Immature natural killer cell (primary cell): ENCODE data around the gene PJA1. TPM values are rescaled to one million over a fixed set of nuclear protein-coding genes. Genes with fewer than 3 reads are reported as not detected.

ENCODE experiments used
- DNase-seq, 3 donors: peaks; one replicate each; pipeline ENCODE4 v3.0.0; 2022; ENCODE audit warnings: mixed read lengths in 1 of 3
- H3K27ac Mint-ChIP-seq, 6 donors: one replicate each; pipeline ENCODE4 v1.8.0; 2020; ENCODE audit warnings: mixed read lengths in 6 of 6, mild to moderate bottlenecking in 5 of 6, inconsistent platforms in 4 of 6, moderate library complexity in 3 of 6
- H3K27me3 Mint-ChIP-seq, 3 donors: one replicate each; pipeline ENCODE4 v1.8.0; 2020 to 2021; ENCODE audit warnings: low read depth in 3 of 3, mild to moderate bottlenecking in 3 of 3, mixed read lengths in 3 of 3, moderate library complexity in 3 of 3, inconsistent platforms in 1 of 3
- H3K36me3 Mint-ChIP-seq, 3 donors: one replicate each; pipeline ENCODE4 v1.8.0; 2020; ENCODE audit warnings: mixed read lengths in 3 of 3, inconsistent platforms in 2 of 3, mild to moderate bottlenecking in 2 of 3
- H3K4me1 Mint-ChIP-seq, 2 donors: one replicate each; pipeline ENCODE4 v1.8.0; 2020; ENCODE audit warnings: inconsistent platforms in 2 of 2, mild to moderate bottlenecking in 2 of 2, mixed read lengths in 2 of 2, moderate library complexity in 1 of 2
- H3K4me3 Mint-ChIP-seq, 5 donors: one replicate each; pipeline ENCODE4 v1.8.0; 2020; ENCODE audit warnings: mild to moderate bottlenecking in 5 of 5, mixed read lengths in 5 of 5, inconsistent platforms in 3 of 5, moderate library complexity in 3 of 5
- H3K9me3 Mint-ChIP-seq, 6 donors: one replicate each; pipeline ENCODE4 v1.8.0; 2020; ENCODE audit warnings: mild to moderate bottlenecking in 6 of 6, mixed read lengths in 6 of 6, inconsistent platforms in 4 of 6, moderate library complexity in 3 of 6
- polyA plus RNA-seq, 3 donors: library from polyadenylated mRNA; unstranded; fragments of 300-500 nt; fragmentation: Illumina TruSeq; gene quantifications; one replicate each; pipeline ENCODE4 v1.2.3, GENCODE V29; 2021

PJA1 gene
- polyA plus RNA-seq, 3 donors from 2014 or later = 28.9 to 42.2 (median 36.4) TPM

DNA sequence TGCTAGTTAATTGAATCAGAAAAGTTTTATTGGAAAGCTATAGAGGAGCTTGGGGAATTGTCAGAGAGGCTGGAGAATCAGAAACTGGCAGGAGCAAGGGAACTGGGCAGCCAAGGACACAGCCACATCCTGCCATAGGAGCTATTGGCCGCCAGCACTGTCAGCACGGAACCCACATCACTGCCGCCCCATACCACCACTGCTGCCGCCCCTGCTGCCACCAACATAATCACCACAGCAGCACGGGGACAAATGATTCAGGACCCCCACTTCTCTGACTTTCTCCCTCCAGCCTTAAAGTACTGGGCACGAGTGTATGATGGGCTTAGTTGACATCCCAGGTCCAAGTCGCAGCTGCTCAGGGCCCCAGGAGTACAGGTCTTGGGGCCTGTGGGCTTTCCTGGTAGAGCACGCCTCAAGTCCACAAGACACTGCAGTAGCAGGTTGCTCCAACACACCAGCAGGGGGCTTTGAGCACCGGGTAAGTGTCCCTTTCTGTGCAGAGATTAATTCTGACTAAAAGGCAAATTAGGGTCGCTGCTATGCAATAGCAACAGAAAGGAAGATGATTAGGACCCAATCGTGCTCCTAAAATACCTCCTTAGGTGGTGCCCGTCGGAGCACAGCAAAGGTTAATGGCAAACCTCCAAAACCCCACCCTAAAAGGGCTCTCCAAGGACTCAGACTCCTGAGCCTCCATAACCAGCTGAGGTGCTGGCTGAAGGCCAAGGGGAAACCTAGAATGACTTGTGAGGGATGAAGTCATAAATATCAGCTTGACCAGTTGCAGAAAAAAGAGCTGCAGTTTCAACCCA lies 6.9 kb downstream of the PJA1 start:
- H3K27me3 Mint-ChIP-seq = peaks cover 0 to 5% (median 4%) of the 10 kb centered on the region in 3 donors
- H3K4me3 Mint-ChIP-seq = no peak overlapping the region
- H3K4me1 Mint-ChIP-seq = peaks cover 13 to 15% of the 10 kb centered on the region in 2 donors
- H3K36me3 Mint-ChIP-seq = peaks cover 0 to 9% (median 4%) of the 10 kb centered on the region in 3 donors
- no peak overlapping the region for H3K27ac Mint-ChIP-seq
- DNase-seq = peak in 1 of 3 donors; percentile 20
- no peaks in the 10 kb centered on the region for H3K9me3 Mint-ChIP-seq

DNA sequence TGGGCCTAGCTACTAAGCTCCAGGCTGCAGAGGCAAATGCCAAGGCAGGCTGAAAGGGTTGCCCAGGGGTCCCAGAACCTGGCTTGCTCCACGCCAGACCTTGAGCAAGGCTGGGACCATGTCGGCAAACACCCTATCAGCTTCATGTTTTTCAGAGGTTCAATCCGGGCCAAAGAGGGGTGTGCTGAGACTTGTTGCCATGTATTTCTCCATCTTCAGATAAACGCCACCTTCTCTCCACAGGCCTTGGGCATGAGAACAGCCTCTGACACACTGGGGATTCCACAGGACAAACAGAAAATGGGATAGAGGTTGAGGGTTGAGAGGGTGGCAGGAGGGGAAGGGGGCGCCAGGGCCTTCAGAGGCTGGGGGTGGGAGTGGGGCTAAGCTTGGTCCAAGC lies 8.6 kb downstream of the PJA1 start:
- Mint-ChIP-seq H3K4me1 (no peaks in the 10 kb centered on the region), H3K27me3 (peaks cover 0 to 5% (median 4%) of the 10 kb centered on the region in 3 donors), H3K4me3 (no peak overlapping the region), H3K9me3 (no peaks in the 10 kb centered on the region), H3K27ac (no peak overlapping the region), H3K36me3 (no peaks in the 10 kb centered on the region)
- DNase-seq = no peak

DNA sequence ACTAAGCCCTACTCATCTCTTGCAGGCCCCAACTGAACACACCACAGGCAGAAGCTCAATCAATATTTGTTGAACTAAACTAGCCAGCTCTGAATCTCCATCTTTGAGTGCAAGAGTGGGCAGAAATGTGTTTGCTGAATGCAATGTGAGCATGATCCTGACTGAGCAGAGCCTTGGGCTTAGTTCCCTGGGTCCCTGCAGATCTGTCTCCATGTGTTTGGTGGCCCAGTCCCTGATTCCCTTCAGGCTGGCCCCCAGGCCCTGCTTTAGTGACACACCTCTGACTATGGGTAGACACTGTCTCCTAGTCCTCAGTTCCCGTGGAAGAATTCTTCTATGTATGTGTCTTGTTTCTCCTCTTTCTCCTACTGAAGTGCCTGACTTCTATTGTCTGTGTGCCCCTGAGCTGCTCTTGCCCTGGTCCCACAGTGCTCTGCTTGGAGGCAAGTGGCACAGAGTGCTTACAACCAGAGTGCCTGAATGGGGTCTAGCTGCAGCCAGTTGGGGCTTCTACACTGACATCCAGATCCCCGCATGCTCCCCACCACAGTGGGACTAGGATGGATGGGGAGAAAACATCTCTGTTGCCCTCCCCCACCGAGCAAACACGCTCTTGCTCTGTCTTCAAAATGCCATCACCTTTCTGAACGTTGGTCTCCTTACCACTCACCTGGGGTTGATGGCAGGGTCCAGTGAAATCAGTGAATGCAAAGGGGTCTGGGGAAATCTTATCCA lies 9.3 kb downstream of the PJA1 start:
- H3K4me1 Mint-ChIP-seq = no peaks in the 10 kb centered on the region
- DNase-seq = no peak
- H3K4me3 Mint-ChIP-seq = no peak overlapping the region
- H3K36me3 Mint-ChIP-seq = no peaks in the 10 kb centered on the region
- peaks cover 0 to 6% (median 5%) of the 10 kb centered on the region in 3 donors for H3K27me3 Mint-ChIP-seq
- H3K9me3 Mint-ChIP-seq = no peaks in the 10 kb centered on the region
- no peak overlapping the region for H3K27ac Mint-ChIP-seq

DNA sequence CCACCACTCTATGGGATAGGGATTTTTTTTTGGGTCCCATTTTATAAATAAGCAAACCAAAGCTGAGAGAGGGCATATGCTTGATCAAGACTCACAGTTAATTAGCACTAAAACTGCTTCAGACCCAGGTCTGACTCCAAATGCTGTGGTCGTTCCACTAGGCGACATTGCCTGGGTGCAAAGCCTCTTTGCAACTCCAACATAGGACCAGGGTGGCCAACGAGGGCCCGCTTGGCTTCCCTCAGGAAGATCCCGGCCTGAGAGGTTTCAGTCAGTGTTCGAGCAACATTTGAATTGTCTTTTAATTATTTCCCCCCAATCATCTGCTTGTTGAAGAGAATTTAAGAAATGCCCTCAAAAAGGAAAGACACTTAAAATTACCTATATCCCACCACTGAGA lies 11.2 kb downstream of the PJA1 start:
- no peaks in the 10 kb centered on the region for H3K4me1 Mint-ChIP-seq
- H3K4me3 Mint-ChIP-seq = no peak overlapping the region
- no peaks in the 10 kb centered on the region for H3K36me3 Mint-ChIP-seq
- no peak for DNase-seq
- H3K27ac Mint-ChIP-seq = no peak overlapping the region
- H3K27me3 Mint-ChIP-seq = peaks cover 0 to 9% (median 3%) of the 10 kb centered on the region in 3 donors
- H3K9me3 Mint-ChIP-seq = no peaks in the 10 kb centered on the region

DNA sequence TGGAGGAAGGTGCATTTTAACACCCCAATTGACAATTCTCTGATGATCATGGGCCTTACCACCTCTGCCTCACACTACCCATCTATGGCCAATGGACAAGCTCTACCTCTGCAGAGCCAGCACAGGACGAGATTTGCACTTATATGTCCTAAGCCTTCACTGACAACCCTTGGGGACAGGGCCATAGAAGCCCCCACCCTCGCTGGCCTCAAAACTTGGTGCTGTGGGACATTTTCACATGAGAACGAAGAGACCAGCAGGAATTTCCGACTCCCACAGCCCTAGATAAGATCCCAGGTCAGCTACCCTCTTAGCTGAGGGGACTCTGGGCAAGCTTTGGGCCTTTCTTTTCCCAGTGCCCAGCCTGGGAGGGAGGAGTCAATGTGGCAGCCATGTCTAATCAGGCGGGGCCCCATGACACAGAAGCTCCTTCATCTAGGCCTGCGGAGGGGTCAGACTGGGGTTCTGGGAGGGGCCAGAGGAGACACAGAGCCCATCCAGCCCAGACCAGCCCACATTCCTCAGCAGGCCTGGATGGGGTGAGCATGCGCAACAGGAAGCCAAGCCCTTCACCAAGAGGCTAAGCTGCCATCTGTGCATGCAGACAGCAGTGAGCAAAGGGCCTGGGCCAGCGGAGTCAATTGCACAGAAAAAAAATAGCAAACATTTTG lies 12.1 kb downstream of the PJA1 start:
- H3K9me3 Mint-ChIP-seq = no peaks in the 10 kb centered on the region

DNA sequence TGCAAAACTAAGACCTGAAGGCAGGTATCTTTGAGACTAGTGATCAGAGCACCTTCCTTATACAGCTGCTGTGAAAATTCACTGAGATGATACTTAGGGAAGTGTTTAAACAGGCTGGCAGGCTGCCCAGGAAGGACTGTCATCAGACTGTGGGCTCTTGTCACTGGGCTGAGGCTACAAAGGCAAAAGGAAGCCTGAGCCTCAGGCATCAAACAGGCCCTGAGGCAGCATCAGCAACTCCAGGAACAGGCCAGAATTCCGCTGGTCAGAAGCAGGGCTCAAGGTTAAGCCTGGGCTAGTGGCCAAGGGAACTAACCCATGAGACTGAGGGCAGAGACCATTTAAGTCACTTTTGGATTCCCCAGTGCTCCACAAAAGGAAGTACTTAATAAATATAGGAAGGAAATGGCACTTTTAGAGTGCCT lies 12.8 kb downstream of the PJA1 start:
- Mint-ChIP-seq H3K4me1 (no peaks in the 10 kb centered on the region), H3K9me3 (no peaks in the 10 kb centered on the region), H3K27me3 (peaks cover 0 to 9% (median 2%) of the 10 kb centered on the region in 3 donors), H3K36me3 (no peaks in the 10 kb centered on the region), H3K27ac (no peak overlapping the region), H3K4me3 (no peak overlapping the region)
- no peak for DNase-seq

More for the DNA sequence above, 12.1 kb downstream of the PJA1 start:
- Mint-ChIP-seq H3K36me3 (no peaks in the 10 kb centered on the region), H3K27ac (no peak overlapping the region), H3K4me3 (no peak overlapping the region), H3K4me1 (no peaks in the 10 kb centered on the region), H3K27me3 (peaks cover 0 to 9% (median 2%) of the 10 kb centered on the region in 3 donors)
- DNase-seq = no peak

DNA sequence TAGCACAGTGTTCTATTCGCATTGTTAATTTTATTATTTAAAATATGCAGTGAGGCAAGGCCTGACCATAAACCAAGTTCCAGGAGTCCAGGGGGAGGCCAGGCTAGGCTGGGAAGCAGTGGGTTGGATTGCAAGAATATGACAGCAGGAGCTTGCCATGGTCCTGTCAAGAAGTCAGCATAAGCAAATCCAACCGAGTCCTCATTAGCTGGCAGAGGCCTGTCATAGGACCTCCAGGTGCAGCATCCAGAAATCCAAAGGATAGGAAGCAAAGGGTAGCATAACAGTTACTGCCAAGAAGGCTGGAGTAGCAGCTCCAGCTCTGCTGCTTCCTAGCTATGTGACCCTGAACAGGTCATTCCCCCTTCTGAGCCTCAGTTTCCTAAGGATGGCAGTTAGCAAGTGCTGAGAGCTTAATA lies 13.4 kb downstream of the PJA1 start:
- Mint-ChIP-seq H3K27me3 (peaks cover 0 to 7% (median 2%) of the 10 kb centered on the region in 3 donors), H3K27ac (no peak overlapping the region), H3K4me3 (no peak overlapping the region), H3K4me1 (no peaks in the 10 kb centered on the region), H3K36me3 (no peaks in the 10 kb centered on the region), H3K9me3 (no peaks in the 10 kb centered on the region)
- no peak for DNase-seq

DNA sequence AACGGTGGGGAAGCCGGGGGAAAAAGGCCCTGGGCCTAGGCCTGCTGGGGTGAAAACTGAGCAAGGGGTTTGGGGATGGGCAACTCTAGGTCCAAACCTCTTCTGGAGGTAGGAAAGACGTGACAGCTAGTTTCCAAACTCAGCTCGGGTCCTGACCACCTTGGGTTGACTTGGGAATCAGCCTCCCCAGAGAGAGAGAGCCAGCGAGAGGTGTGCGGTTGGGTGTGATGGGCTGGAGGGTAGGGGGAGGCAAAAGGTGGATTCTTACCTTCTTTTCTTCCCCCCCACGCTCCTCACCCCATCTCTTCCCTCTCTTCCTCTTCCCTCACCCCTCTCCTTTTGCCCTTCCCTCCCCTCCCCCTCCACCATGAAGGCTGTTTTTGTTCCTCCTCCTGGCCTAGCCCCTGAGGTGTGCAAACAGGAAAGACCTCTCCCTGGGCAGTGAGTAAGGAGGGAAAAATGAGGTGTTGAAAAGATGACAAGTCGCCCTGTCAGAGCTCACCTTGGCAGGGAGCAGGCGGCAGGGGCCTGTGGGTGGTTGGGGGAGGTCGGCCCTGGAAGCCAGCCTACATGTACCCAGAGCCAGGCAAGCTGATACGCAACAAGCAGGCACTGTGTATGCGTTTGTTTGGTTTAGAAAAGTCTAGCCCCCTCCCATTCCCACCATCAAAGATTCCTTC lies 14.8 kb downstream of the PJA1 start:
- Mint-ChIP-seq H3K9me3 (no peaks in the 10 kb centered on the region), H3K27me3 (peaks cover 0 to 10% (median 0%) of the 10 kb centered on the region in 3 donors), H3K27ac (no peak overlapping the region), H3K36me3 (no peaks in the 10 kb centered on the region), H3K4me1 (no peaks in the 10 kb centered on the region), H3K4me3 (no peak overlapping the region)
- no peak for DNase-seq

DNA sequence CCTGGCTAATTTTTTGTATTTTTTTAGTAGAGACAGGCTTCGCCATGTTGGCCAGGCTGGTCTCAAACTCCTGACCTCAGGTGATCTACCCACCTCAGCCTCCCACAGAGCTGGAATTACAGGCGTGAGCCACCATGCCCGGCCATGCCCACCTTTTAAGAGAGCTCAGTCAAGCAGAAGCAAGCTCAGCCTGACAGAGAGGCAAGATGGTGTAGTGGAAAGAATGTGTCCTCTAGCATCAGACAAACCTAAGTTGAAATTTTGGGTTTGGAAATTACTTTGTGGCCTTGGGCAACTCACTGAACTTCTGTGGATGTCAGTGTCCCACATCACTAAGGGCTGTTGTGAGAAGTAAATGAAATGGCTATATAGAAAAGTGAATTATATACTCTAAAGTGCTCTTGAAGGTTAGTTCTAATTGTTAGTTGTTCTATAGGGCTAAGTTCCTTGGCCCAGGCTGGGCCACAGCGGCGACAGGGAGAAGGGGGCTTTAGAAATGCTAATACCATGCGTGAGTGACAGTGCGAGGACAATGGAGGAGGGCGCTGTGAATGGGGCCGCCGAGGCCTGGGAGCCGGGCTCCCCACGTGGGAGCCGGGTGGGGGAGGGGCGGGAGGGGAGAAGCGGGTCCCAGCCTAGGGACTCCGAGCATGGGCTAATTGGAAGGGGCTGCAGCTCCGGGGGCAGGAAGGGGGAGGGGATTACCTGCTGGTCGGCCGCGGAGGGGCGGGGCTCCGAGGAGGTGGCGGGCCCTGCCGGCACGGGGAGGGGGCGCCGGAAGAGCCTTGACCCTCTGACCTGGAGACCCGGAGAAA lies 15.6 kb downstream of the PJA1 start:
- peaks cover 0 to 3% (median 0%) of the 10 kb centered on the region in 6 donors for H3K9me3 Mint-ChIP-seq
- no peaks in the 10 kb centered on the region for H3K4me1 Mint-ChIP-seq
- H3K36me3 Mint-ChIP-seq = no peaks in the 10 kb centered on the region
- peaks cover 0 to 7% (median 3%) of the 10 kb centered on the region in 3 donors for H3K27me3 Mint-ChIP-seq
- H3K27ac Mint-ChIP-seq = no peak overlapping the region
- DNase-seq = no peak
- H3K4me3 Mint-ChIP-seq = no peak overlapping the region

DNA sequence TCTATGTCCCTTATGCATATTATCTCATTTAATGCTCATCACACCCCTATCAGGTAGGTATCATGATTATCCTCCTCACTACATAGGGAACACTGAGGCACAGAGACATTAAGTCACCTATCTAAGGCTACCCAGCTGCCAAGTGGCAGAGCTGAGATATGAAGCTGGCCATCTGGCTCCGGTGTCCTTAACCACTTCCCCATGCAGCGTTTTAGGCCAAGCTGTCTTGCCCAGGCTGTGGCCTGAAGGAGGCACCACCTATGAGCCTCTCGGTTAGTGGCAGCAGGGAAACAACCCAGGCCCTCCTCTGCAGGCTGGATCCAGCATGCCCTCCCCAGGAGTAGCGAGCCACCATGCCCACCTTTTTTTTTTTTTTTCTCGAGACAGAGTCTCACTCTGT lies 16.3 kb downstream of the PJA1 start:
- H3K36me3 Mint-ChIP-seq = no peaks in the 10 kb centered on the region
- H3K4me1 Mint-ChIP-seq = no peaks in the 10 kb centered on the region
- no peak for DNase-seq
- H3K4me3 Mint-ChIP-seq = no peak overlapping the region
- no peak overlapping the region for H3K27ac Mint-ChIP-seq
- H3K9me3 Mint-ChIP-seq = peaks cover 0 to 4% (median 0%) of the 10 kb centered on the region in 6 donors
- H3K27me3 Mint-ChIP-seq = peaks cover 0 to 7% (median 3%) of the 10 kb centered on the region in 3 donors

DNA sequence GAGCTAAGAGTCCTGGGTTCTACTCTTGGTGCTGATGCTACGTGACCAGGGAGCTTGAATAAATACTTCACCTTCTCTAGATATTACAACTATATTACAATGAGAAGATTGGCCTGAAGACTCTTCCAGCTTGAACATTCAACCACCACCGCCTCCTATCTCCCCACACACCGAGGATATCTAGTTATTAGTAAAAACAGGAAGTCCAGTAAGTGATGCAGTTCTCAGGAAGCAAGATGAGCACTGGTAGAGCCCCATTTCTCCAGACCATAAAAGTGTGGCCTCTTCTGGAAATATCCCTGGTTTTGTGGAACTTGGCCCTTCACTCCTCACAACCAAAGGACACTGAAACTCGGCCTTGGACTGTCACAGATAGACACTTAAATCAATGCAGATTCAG lies 18.5 kb downstream of the PJA1 start:
- H3K9me3 Mint-ChIP-seq = peaks cover 0 to 4% (median 0%) of the 10 kb centered on the region in 6 donors
- no peaks in the 10 kb centered on the region for H3K4me1 Mint-ChIP-seq
- H3K36me3 Mint-ChIP-seq = no peaks in the 10 kb centered on the region
- H3K27me3 Mint-ChIP-seq = peaks cover 0 to 7% (median 3%) of the 10 kb centered on the region in 3 donors
- no peak overlapping the region for H3K27ac Mint-ChIP-seq
- no peak for DNase-seq
- H3K4me3 Mint-ChIP-seq = no peak overlapping the region

DNA sequence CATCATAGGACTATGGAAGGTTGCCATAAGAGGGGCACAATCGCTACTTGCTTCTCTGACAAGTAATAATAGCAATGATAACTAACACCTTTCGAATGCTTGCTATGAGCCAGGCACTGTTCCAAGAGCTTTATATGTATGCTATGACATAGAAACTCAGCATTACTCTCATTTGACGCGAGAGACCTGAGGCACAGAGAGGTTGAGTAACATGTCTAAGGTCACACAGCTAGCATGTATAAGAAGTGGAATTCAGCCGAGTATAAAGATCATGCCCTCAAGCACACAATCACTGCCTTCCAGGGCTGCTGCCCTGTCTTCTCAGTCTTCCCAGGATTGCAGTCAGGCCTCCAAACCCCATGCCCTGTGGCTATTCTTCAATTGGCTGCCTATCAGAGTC lies 19.5 kb downstream of the PJA1 start:
- no peak for DNase-seq
- no peak overlapping the region for H3K27ac Mint-ChIP-seq
- H3K27me3 Mint-ChIP-seq = peaks cover 0 to 5% (median 3%) of the 10 kb centered on the region in 3 donors
- H3K4me3 Mint-ChIP-seq = no peak overlapping the region
- H3K4me1 Mint-ChIP-seq = no peaks in the 10 kb centered on the region
- H3K9me3 Mint-ChIP-seq = peaks cover 0 to 4% (median 0%) of the 10 kb centered on the region in 6 donors
- no peaks in the 10 kb centered on the region for H3K36me3 Mint-ChIP-seq
